CD4-positive, alpha-beta memory T cell (primary cell): ENCODE data around the gene SH3PXD2B. TPM values are rescaled to one million over a fixed set of nuclear protein-coding genes. Genes with fewer than 3 reads are reported as not detected.

ENCODE experiments used
- CTCF ChIA-PET: fragments of 350-600 bp; sonication (Branson Sonifier 250); formaldehyde crosslinking; loops from one replicate; lab custom pipeline; 2021; ENCODE audit warnings: inconsistent platforms; ENCODE audit not compliant: partially characterized antibody; lab: Charles Lee
- POLR2A ChIA-PET: fragments of 350-600 bp; sonication (Branson Sonifier 250); formaldehyde crosslinking; loops from one replicate; lab custom pipeline; 2021; ENCODE audit not compliant: partially characterized antibody; lab: Charles Lee
- DNase-seq, 5 donors: peaks; one replicate each; pipeline versions ENCODE4 v3.0.0 to v3.0.0-alpha.2; 2020 to 2022; ENCODE audit warnings: mixed read lengths in 1 of 5
- H3K27ac ChIP-seq: one replicate; pipeline ENCODE4 v1.7.0; 2013; ENCODE audit warnings: low read depth, low read length
- H3K27me3 ChIP-seq: 2 replicates; pipeline ENCODE4 v1.7.0; 2013; ENCODE audit warnings: mild to moderate bottlenecking, low read length, moderate library complexity; ENCODE audit not compliant: insufficient read depth
- H3K36me3 ChIP-seq: 2 replicates; pipeline ENCODE4 v1.7.0; 2013; ENCODE audit warnings: mild to moderate bottlenecking, low read length, moderate library complexity; ENCODE audit not compliant: insufficient read depth
- H3K4me1 ChIP-seq: 2 replicates; pipeline ENCODE4 v1.7.0; 2013; ENCODE audit warnings: mild to moderate bottlenecking, low read length, moderate library complexity; ENCODE audit not compliant: insufficient read depth
- H3K4me3 ChIP-seq, 2 donors: one replicate each; pipeline ENCODE4 v1.7.0; 2013; ENCODE audit warnings: low read length in 2 of 2, mild to moderate bottlenecking in 1 of 2
- H3K9me3 ChIP-seq, 2 donors: one replicate each; pipeline ENCODE4 v1.7.0; 2013; ENCODE audit warnings: low read length in 2 of 2, control low read depth in 1 of 2; ENCODE audit not compliant: control insufficient read depth in 1 of 2
- H3K27ac Mint-ChIP-seq, 7 donors: one replicate each; pipeline ENCODE4 v1.8.0; 2020 to 2021; ENCODE audit warnings: mixed read lengths in 7 of 7, mild to moderate bottlenecking in 6 of 7, inconsistent platforms in 3 of 7, moderate library complexity in 3 of 7
- H3K27me3 Mint-ChIP-seq, 2 donors: one replicate each; pipeline ENCODE4 v1.8.0; 2020 to 2021; ENCODE audit warnings: mixed read lengths in 2 of 2
- H3K36me3 Mint-ChIP-seq, 2 donors: one replicate each; pipeline ENCODE4 v1.8.0; 2020 to 2021; ENCODE audit warnings: mixed read lengths in 2 of 2, inconsistent platforms in 1 of 2, mild to moderate bottlenecking in 1 of 2
- H3K4me1 Mint-ChIP-seq, 4 donors: one replicate each; pipeline ENCODE4 v1.8.0; 2020 to 2021; ENCODE audit warnings: mixed read lengths in 4 of 4, mild to moderate bottlenecking in 1 of 4
- H3K4me3 Mint-ChIP-seq, 8 donors: one replicate each; pipeline ENCODE4 v1.8.0; 2020 to 2021; ENCODE audit warnings: mixed read lengths in 8 of 8, mild to moderate bottlenecking in 7 of 8, moderate library complexity in 6 of 8, inconsistent platforms in 3 of 8
- H3K9me3 Mint-ChIP-seq, 8 donors: one replicate each; pipeline ENCODE4 v1.8.0; 2020 to 2021; ENCODE audit warnings: mixed read lengths in 8 of 8, mild to moderate bottlenecking in 5 of 8, inconsistent platforms in 3 of 8, moderate library complexity in 1 of 8
- intact Hi-C: fragments of 100-400 bp; cut with micrococcal nuclease; formaldehyde crosslinking; loops from one replicate; pipeline ENCODE4 v1.15.1; 2023
- polyA plus RNA-seq, 2 donors: library from polyadenylated mRNA; unstranded; fragments of 300-500 nt; fragmentation: Illumina TruSeq; gene quantifications; one replicate each; pipeline ENCODE4 v1.2.3, GENCODE V29; 2021
- total RNA-seq, 2 experiments: library from RNA; stranded (reverse); gene quantifications; one replicate each; pipeline ENCODE4 v1.2.3, GENCODE V29; 2021

Gene SH3PXD2B
- total and polyA plus RNA-seq, 4 experiments from 2014 or later: 0.19 to 0.38 TPM; not detected in 2

- no peaks in the 10 kb centered on the region for H3K9me3 ChIP-seq
- no peak overlapping the region for H3K27ac Mint-ChIP-seq
- H3K36me3 ChIP-seq: no peaks in the 10 kb centered on the region
- no peaks in the 10 kb centered on the region for H3K27me3 ChIP-seq
- H3K4me1 Mint-ChIP-seq: no peaks in the 10 kb centered on the region
- intact Hi-C loops: no loop called here
- H3K4me3 Mint-ChIP-seq: no peak overlapping the region
- POLR2A ChIA-PET: no interaction called here
- no peak overlapping the region for H3K27ac ChIP-seq
- H3K36me3 Mint-ChIP-seq: no peaks in the 10 kb centered on the region
- no peak for DNase-seq
- H3K4me3 ChIP-seq: no peak overlapping the region
- CTCF ChIA-PET: no interaction called here
- no peaks in the 10 kb centered on the region for H3K9me3 Mint-ChIP-seq
- no peaks in the 10 kb centered on the region for H3K27me3 Mint-ChIP-seq
- H3K4me1 ChIP-seq: no peaks in the 10 kb centered on the region
Observed at GRCh38 chr5:172380987-172381643, 73.2 kb downstream of the SH3PXD2B start.

GRCh38 chr5:172380301-172380986 lies 73.9 kb downstream of the SH3PXD2B start:
- ChIA-PET POLR2A (no interaction called here), CTCF (no interaction called here)
- H3K9me3 ChIP-seq: no peaks in the 10 kb centered on the region
- intact Hi-C loops: no loop called here
- H3K27me3 Mint-ChIP-seq: no peaks in the 10 kb centered on the region
- no peaks in the 10 kb centered on the region for H3K9me3 Mint-ChIP-seq
- no peak overlapping the region for H3K27ac Mint-ChIP-seq
- no peaks in the 10 kb centered on the region for H3K27me3 ChIP-seq
- H3K27ac ChIP-seq: no peak overlapping the region
- no peaks in the 10 kb centered on the region for H3K36me3 Mint-ChIP-seq
- no peak overlapping the region for H3K4me3 ChIP-seq
- H3K4me1 ChIP-seq: no peaks in the 10 kb centered on the region
- no peaks in the 10 kb centered on the region for H3K36me3 ChIP-seq
- no peak overlapping the region for H3K4me3 Mint-ChIP-seq
- no peaks in the 10 kb centered on the region for H3K4me1 Mint-ChIP-seq
- no peak for DNase-seq

- H3K27ac Mint-ChIP-seq: no peak overlapping the region
- intact Hi-C loops: no loop called here
- Histone ChIP-seq H3K4me3 (no peak overlapping the region), H3K4me1 (no peaks in the 10 kb centered on the region), H3K9me3 (no peaks in the 10 kb centered on the region), H3K36me3 (no peaks in the 10 kb centered on the region), H3K27ac (no peak overlapping the region), H3K27me3 (no peaks in the 10 kb centered on the region)
- POLR2A ChIA-PET: no interaction called here
- peaks cover 0 to 2% (median 0%) of the 10 kb centered on the region in 4 donors for H3K4me1 Mint-ChIP-seq
- no peak for DNase-seq
- peaks cover 0 to 1% (median 0%) of the 10 kb centered on the region in 8 donors for H3K9me3 Mint-ChIP-seq
- no peak overlapping the region for H3K4me3 Mint-ChIP-seq
- H3K36me3 Mint-ChIP-seq: no peaks in the 10 kb centered on the region
- CTCF ChIA-PET: no interaction called here
- no peaks in the 10 kb centered on the region for H3K27me3 Mint-ChIP-seq
Observed at GRCh38 chr5:172379481-172379880, 74.8 kb downstream of the SH3PXD2B start.

- Mint-ChIP-seq H3K27me3 (peaks cover 0 to 5% of the 10 kb centered on the region in 2 donors), H3K27ac (no peak overlapping the region), H3K9me3 (peaks cover 0 to 4% (median under 1%) of the 10 kb centered on the region in 8 donors), H3K4me1 (peaks cover 0 to 2% (median 0%) of the 10 kb centered on the region in 4 donors), H3K4me3 (no peak overlapping the region), H3K36me3 (no peaks in the 10 kb centered on the region)
- Histone ChIP-seq H3K4me3 (no peak overlapping the region), H3K36me3 (no peaks in the 10 kb centered on the region), H3K27ac (no peak overlapping the region), H3K9me3 (no peaks in the 10 kb centered on the region), H3K27me3 (no peaks in the 10 kb centered on the region), H3K4me1 (no peaks in the 10 kb centered on the region)
- intact Hi-C loops: no loop called here
- CTCF ChIA-PET: no interaction called here
- DNase-seq: no peak
- POLR2A ChIA-PET: no interaction called here
Observed at GRCh38 chr5:172377856-172378255, 76.5 kb downstream of the SH3PXD2B start.

- Histone ChIP-seq H3K9me3 (no peaks in the 10 kb centered on the region), H3K27me3 (no peaks in the 10 kb centered on the region), H3K27ac (no peak overlapping the region), H3K4me3 (no peak overlapping the region), H3K4me1 (no peaks in the 10 kb centered on the region), H3K36me3 (no peaks in the 10 kb centered on the region)
- Mint-ChIP-seq H3K9me3 (peaks cover 0 to 8% (median 2%) of the 10 kb centered on the region in 8 donors), H3K27ac (no peak overlapping the region), H3K36me3 (no peaks in the 10 kb centered on the region), H3K27me3 (peaks cover 0 to 5% of the 10 kb centered on the region in 2 donors), H3K4me1 (peaks cover 0 to 2% (median 0%) of the 10 kb centered on the region in 4 donors), H3K4me3 (no peak overlapping the region)
- ChIA-PET POLR2A (no interaction called here), CTCF (no interaction called here)
- no peak for DNase-seq
- intact Hi-C loops: no loop called here
Observed at GRCh38 chr5:172377438-172377837, 76.9 kb downstream of the SH3PXD2B start.

- H3K4me1 ChIP-seq: no peaks in the 10 kb centered on the region
- ChIA-PET CTCF (no interaction called here), POLR2A (no interaction called here)
- DNase-seq: no peak
- Mint-ChIP-seq H3K9me3 (peaks cover 0 to 30% (median 21%) of the 10 kb centered on the region in 8 donors), H3K4me1 (peaks cover 0 to 2% (median 0%) of the 10 kb centered on the region in 4 donors), H3K36me3 (no peaks in the 10 kb centered on the region), H3K27me3 (peaks cover 2 to 5% of the 10 kb centered on the region in 2 donors), H3K27ac (no peak overlapping the region), H3K4me3 (no peak overlapping the region)
- H3K27me3 ChIP-seq: no peaks in the 10 kb centered on the region
- no peak overlapping the region for H3K27ac ChIP-seq
- H3K36me3 ChIP-seq: no peaks in the 10 kb centered on the region
- peaks cover 0 to 7% of the 10 kb centered on the region in 2 donors for H3K9me3 ChIP-seq
- no peak overlapping the region for H3K4me3 ChIP-seq
- intact Hi-C loops: no loop called here
Observed at GRCh38 chr5:172374783-172375182, 79.5 kb downstream of the SH3PXD2B start.

- H3K4me3 Mint-ChIP-seq: no peak overlapping the region
- Histone ChIP-seq H3K4me3 (no peak overlapping the region), H3K27ac (no peak overlapping the region), H3K27me3 (no peaks in the 10 kb centered on the region), H3K9me3 (peaks cover 0 to 7% of the 10 kb centered on the region in 2 donors), H3K36me3 (no peaks in the 10 kb centered on the region), H3K4me1 (no peaks in the 10 kb centered on the region)
- no peak overlapping the region for H3K27ac Mint-ChIP-seq
- H3K27me3 Mint-ChIP-seq: peaks cover 2 to 5% of the 10 kb centered on the region in 2 donors
- ChIA-PET CTCF (no interaction called here), POLR2A (no interaction called here)
- no peak for DNase-seq
- H3K9me3 Mint-ChIP-seq: peaks cover 0 to 30% (median 21%) of the 10 kb centered on the region in 8 donors
- intact Hi-C loops: no loop called here
- peaks cover 0 to 2% (median 0%) of the 10 kb centered on the region in 4 donors for H3K4me1 Mint-ChIP-seq
- H3K36me3 Mint-ChIP-seq: no peaks in the 10 kb centered on the region
Observed at GRCh38 chr5:172373680-172374079, 80.6 kb downstream of the SH3PXD2B start.
